GM19324 (cell line): ENCODE data around the gene CCL22.

Experiments used
- ATAC-seq: cut with Tn5 transposase; IDR thresholded peaks from one replicate; pipeline ENCODE4 v1.9.1; 2021; ENCODE audit warnings: mild to moderate bottlenecking, moderate library complexity; ENCODE audit not compliant: unreplicated experiment, low FRiP score

CCL22 gene

DNA sequence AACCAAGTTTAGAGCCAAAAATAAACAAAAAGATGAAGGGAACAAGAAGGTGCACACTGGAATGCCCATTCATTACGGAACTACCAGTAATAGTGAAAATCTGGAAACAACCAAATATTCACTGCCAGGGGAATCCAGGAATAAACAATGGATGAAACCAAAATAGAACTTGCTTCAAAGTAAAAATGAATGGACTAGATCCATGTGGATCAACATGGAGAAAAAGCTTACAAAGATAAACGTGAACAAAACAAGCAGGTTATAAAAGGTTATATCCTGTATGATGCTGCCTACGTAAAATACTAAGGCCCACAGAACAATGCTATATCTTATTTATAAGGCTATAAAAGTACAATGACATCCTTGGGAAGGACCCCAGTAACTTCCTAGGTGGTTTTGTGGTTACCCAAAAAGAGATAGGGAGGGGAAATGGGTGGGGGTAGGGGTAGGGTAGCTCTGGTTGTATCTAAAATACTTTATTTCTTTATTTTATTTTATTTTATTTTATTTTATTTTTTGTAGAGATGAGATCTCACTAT lies 12.8 kb upstream of the CCL22 start:
- ATAC-seq = no peak

DNA sequence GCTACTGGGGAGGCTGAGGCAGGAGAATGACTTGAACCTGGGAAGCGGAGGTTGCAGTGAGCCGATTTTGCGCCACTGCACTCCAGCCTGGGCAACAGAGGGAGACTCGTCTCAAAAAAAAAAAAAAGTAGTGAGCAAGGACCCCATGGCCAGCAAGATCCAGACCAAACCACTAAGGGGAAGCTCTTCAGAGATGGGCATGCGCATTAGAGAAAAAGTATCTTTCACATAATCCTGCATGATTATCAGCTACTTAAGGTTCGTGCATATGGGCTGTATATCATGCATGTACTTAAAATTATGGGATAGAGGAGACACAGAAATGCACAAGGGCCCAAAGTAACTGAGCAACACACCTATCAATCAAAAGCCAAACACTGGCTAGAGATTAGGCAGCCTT lies 10.7 kb upstream of the CCL22 start:
- no peak for ATAC-seq

DNA sequence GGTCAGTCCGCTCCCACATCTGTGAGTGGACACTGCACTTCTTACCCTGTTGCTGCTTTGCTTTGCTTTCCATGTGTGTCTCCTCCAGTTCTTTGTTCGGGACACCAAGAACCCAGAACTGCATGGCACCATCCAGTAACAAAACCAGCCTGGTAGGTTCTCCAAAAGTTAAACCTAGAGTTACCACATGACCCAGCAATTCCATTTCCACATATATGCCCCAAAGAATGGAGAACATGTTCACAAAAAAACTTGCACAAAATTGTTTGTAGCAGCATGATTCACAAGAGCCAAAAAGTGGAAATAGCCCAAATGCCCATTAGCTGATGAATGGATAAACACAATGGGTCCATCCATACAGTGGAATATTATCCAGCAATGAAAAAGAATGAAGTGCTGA lies 10.3 kb upstream of the CCL22 start:
- ATAC-seq = no peak

DNA sequence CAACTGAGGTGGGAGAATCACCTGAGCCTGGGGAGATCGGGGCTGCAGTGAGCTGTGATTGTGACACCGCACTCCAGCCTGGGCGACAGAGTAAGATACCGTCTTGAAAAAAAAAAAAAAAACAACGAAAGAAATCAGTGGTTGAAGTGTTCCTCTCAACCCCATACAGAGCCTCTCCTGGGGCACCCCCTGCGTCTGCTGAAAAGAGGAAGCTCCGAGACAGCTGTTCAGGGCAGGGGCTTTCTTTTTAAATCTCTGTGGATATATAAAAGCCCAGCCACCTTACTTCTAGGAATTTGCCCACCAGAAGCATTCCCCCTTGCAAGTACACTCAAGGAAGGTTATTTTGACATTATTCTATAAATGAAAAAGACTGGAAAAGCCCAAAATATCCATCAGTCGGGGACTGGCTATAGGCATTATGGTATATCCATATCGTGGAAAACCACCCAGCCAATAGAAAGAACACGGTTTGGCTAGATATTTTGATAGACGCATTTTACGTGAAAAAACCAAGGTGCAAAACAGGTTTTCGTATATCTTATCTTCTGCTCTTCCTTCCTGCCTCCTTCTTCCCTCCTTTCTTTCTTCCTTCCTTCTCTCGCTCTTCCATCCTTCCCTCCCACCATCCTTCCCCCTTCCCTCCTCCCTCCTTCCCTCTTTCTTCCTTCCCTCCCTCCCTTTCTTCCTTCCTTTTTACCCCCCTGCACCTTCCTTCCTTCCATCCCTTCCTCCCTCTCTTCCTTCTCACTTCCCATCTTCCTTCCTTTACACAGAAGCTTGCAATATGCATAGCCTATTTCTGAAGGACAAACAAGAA lies 9.2 kb upstream of the CCL22 start:
- ATAC-seq = peak; percentile 66

DNA sequence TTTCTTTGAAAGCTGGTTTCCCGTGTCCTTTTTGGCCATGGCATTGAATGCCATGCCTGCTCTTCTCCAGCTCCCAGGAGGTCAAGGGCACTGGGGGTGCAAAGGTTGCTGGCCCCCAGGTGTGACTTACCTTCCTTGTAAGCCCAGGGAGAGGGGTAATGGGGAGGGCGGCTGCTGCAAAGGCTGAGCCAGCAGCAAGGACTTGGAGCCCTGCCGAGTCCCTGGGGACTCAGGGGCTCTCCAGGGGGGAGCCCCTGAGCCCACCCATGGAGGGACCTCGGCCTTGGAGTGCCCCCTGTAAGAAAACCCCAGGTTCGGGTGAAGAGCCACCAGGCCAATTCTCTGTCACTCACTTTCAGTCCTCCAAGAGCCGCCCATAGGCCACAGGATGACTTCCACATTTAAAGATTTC lies 5.9 kb upstream of the CCL22 start:
- ATAC-seq = no peak

DNA sequence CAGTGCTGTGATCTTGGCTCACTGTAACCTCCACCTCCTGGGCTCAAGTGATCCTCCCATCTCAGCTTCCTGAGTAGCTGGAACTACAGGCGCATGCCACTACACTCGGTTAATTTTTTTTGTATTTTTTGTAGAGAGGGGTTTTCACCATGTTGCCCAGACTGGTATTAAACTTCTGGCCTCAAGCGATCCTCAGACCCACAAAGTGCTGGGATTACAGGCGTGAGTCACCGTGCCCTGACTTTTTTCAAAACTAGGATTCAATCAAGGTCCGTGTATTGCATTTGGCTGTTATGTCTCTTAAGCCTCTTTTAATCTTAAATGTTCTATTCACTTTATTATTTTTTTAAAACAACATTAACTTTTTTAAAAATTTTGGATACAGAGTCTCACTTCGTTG lies 4.3 kb upstream of the CCL22 start:
- ATAC-seq = no peak

DNA sequence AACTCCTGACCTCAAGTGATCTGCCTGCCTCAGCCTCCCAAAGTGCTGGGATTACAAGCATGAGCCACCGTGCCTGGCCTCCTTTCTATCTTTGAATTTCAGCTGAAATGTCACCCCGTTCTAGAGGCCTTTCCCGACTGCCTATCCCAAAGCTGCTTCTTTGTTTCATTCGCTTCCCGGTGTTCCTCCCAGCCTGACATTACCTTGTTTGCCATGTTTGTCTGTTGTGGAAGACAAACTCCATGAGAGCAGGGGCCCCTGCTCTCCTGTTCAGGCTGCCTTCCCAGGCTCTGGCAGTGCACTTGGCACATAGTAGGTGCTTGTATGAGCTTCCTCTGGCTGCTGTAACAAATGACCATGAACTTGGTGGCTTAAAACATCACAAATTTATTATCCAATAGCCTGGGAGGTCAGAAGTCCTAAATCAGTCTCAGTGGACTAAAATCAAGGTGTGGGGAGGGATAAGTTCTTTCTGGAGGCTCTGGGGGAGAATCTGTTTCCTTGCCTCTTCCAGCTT lies 2.6 kb upstream of the CCL22 start:
- ATAC-seq = no peak

DNA sequence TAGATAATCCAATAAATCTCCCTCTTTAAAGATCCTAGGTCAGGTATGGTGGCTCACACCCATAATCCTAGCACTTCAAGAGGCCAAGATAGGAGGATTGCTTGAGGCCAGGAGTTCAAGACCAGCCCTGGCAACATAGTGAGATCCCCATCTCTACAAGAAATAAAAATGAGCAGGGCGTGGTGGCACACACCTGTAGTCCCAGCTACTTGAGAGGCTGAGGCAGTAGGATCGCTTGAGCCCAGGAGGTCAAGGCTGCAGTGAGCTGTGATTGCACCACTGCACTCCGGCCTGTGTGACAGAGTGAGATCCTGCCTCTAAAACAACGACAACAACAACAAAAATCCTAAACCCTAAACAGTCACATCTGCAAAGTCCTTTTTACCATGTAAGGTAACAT lies 2.0 kb upstream of the CCL22 start:
- ATAC-seq = no peak

DNA sequence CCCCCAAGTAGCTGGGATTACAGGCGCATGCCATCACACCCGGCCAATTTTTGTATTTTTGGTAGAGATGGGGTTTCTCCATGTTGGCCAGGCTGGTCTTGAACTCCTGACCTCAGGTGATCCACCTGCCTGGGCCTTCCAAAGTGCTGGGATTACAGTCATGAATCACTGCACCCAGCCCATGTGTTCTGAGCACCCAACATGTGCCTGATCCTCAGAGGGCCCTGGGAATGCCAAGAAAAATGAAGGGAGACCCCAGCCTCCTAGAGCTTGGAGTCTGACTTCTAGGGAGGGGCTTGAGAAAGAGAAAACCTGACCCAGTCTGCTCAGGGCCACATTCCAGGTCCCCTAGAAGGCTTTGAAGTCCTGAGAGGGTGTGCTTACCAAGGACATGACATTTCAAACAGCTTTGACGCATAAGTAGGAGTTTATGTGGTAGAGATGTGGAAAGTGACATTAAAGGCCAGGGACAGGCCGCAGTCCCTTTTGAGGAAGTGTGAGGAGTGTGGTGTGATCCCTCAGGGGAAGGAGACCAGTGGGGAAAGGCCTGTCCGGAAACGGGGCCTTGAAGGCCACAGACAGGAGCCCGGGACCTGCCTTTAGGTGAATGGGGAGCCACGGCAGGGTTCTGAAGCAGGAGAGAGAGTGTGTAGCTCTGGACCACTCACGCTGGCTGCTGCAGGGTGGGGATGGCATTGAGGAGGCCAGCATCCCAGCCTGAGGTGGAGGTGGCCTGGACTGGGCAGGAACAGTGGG lies 1.1 kb upstream of the CCL22 start:
- no peak for ATAC-seq

DNA sequence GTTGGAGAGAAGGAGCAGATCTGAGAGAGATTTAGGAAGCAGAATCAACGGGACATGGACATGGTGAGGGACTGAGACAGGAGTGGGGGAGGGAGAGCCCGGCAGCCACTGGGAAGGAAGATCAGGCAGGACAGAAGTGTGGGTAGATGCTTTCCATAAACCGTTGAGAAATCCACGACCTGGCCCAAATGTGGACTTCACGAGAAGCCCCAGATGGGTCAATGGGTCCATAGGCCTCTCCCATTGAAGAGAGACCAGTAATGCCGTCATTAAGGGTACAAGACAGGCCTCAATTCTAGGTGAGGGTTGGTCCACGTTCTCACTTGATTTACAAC lies 530 bp upstream of the CCL22 start:
- ATAC-seq = no peak

DNA sequence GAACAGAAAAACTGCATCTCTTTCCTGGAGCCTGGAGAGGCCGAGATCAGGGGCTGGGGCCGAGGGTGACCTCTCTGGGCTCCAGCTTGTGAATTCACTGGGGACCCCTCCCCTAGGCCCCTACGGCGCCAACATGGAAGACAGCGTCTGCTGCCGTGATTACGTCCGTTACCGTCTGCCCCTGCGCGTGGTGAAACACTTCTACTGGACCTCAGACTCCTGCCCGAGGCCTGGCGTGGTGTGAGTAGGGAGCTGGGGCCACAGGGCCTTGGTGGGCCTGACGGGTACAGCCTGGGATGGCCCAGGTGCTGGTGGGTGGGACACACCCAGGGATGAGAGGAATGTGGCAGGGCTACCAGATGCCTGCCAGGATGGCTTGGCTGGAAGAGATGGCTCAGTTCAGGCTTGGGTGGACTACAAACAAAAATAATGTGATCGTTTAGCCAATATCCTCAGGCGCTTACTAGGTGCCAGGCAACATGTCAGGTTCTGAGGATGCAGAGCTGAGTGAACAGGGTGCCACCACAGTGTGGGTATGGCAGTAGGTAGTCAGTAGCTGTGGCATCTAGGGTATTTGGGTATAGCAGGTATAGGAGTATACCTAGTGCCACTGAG lies 1.8 kb downstream of the CCL22 start:
- no peak for ATAC-seq

DNA sequence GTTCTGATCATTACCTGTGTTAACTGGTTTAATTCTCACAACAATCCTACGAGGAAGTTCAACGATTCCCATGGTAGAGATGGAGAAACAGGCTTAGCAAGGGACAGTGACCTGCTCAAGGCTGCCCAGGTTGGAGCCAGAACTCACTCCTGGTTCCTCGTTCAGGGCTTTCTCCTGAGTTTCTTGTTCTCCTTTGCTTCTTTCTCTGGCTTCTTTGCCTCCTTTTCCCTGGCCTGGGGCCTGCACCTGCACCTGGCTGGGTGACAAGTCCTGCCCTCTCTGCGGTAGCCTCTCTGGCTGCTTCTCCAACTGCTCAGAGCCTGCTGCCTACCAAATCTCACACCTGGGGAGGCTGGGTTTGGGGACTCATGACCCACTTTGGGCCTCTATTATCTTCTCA lies 2.8 kb downstream of the CCL22 start:
- ATAC-seq = no peak

DNA sequence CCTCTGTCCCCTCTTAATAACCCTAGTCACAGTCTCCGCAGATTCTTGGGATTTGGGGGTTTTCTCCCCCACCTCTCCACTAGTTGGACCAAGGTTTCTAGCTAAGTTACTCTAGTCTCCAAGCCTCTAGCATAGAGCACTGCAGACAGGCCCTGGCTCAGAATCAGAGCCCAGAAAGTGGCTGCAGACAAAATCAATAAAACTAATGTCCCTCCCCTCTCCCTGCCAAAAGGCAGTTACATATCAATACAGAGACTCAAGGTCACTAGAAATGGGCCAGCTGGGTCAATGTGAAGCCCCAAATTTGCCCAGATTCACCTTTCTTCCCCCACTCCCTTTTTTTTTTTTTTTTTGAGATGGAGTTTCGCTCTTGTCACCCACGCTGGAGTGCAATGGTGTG lies 5.6 kb downstream of the CCL22 start:
- no peak for ATAC-seq

DNA sequence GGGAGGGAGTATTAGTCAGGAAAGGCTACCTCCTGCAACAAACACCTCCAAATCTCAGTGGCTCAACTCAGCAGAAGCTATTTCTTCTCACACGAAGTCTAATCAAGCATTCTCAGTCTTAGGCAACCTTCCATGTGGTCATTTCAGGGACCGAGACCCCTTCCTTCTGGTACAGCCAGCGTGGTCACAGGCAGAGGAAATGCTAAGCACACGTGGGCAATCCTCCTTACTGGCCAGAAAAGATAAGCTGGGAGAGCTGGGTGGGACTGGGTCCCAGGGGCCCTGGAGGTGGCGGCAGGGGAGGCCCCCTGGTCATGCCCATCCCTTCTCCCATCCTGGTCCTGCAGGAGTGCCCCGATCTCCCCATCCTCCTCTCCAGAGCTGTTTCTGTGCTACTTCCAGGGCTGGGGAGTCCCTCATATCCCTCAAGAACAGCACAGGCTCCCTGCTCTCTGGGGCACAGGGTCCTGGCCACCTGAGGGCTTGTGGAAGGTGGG lies 8.0 kb downstream of the CCL22 start:
- no peak for ATAC-seq

DNA sequence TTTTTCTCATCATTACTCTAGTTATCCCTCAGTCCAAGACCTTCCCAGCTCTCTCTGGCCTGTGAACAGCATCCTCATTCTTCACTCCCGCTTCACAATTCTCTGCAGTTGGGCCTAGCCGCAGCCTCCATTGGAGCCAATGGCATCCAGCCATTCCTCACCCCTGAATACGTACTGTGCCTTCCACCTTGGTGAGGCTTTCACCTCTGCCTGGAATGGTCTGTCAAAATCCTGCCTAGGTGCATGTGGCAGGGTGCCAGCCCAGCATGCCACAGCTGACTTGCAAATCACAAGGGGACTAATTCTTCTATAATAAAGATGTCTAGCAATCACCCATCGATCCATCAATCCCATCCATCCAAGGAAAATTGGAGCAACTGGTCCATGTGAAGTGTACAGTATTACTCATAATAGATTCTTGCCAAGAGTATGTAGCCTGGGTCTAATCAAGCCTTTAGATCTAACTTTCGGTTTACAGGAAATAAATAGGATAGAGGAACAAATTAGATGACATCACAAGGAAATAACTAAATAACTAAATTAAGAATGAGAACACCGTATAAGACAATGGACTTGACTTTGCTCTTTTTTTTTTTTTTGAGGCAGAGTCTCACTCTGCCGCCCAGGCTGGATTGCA lies 8.7 kb downstream of the CCL22 start:
- ATAC-seq = no peak

DNA sequence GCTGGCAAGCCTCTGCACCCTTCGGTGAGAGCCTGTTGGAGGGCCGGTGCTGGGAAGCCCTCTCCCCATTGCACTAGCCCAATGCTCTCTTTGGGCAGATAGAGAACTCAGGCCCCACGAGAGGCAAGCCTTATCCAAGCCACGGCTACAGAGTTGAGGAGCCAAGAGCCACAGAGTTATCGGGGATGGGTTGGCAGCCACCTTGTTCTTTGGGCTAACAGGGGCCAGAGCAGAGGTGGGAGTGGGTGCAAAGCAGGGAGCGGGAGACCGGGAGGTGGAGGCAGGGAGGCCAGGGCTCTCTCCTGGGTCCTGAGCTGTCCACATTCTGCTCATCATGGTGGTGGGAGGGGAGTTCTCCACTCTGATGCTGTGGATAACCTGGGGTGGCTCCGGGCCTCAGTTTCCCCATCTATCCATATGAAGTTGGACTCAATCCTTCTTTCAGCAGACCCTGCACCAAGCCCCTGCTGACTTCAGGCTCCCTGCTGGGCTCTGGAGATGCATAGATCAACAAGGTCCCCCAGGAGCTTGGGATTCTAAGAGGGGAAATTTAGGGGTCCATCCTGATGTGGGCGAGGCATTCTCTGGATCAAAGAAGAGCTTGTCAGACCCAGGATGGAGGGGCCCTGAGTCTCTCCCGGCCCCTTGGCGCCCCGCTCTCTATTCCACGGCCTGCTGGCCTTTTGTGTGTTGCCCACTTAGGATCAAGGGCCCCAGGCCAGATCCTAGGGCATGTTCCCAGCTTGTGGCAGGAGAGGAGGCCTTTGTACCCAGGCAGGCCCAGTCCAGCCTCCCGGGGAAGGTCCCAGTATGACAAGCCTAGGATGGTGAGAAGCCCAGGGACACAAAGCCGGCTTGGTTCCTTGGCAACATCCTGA lies 13.2 kb downstream of the CCL22 start:
- no peak for ATAC-seq

DNA sequence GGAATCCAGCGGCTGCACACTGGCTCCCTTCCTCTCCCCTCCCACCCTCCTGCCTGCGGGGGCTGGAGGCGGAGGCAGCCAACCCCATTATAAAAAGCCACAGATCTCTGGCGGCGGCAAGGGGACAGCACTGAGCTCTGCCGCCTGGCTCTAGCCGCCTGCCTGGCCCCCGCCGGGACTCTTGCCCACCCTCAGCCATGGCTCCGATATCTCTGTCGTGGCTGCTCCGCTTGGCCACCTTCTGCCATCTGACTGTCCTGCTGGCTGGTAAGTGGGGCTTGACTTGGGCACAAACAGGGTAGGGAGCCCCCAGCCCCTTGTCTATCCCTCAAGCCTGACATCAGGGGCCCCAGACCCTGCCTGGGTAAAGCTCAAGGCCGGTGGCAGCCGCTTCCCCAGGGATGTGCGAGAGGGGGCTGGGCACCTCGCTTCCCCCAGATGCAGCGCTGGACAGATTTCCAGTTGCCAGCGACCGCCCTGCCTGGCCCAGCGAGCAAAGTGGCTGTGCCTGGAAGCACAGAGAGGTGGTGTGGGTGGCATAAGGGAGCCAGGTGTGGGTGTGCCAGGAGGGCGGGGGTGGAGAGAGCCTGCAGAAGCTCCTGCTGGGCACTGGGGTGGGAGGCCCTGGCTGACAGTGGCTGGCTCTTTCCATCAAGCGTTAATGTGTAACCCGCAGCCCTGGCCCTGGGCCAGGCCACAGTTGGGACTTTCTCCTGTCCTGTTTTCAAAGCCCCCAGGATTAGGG lies 14.0 kb downstream of the CCL22 start, which contains the start of gene CX3CL1:
TSS of gene CX3CL1 (plus strand) at position 119 of the 745 bp plus-strand sequence. CDS start at position 198, 79 bp downstream.
- ATAC-seq = no peak

DNA sequence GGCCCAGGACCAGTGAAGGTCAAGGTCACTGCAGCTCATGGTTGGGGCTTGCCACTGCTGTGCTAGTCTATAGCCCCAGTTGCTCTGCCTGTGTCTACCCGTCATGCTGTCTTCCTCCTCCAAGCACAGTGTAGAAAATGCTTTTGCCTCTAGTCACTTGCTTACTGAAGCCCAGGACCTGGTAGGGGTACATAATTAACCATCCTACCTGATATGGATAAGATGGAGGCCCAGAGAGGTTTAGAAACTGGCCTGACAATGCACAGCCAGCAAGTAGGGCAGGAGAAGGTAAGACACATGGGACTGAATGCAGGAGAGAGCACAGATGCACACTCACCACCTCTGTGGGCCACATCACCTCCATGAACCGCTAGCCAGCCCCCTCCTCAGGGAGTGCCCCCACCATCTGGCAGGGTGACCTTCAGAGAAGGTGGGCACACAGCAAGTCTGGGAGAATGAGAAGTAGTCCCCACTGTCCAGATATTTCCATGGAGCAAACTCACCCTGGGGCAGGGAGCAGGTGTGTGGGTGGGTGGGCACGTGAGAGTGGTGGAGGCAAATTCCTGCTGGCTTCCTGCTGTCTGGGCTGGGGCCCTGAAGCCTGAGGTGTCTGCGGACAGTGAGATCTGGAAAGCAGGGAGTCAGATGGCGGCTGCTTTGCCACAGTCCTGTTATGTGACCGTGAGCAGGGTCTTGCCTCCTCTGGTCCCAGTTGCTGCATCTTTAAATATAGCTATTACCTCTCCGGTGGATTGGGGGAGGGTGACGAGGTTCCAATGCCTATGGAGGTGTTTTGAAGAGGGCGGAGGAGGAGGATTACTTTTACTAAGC lies 14.7 kb downstream of the CCL22 start:
- ATAC-seq = no peak
